Activated B cell treated with CpG ODN at 0.5 μM for 24 hours (primary cell): ENCODE measurements around the gene CGB7. TPM values are rescaled to one million over a fixed set of nuclear protein-coding genes. Genes with fewer than 3 reads are reported as not detected.
A peak's percentile ranks its signal among the peaks of the same experiment; 100 is the strongest.
"Not testable (repeated sequence)": the region's sequence is repeated elsewhere in the genome, so short reads cannot be mapped to it uniquely, and the experiment has no call there.

ENCODE experiments used
- ATAC-seq: fragments of 200-7000 bp; cut with Tn5 transposase; one replicate; pipeline ENCODE4 v1.10.0; 2021; ENCODE audit warnings: low read depth, mild to moderate bottlenecking, moderate library complexity
- CTCF ChIA-PET: fragments of 350-600 bp; sonication (Branson Sonifier 250); formaldehyde crosslinking; loops from one replicate; lab custom pipeline; 2021; ENCODE audit warnings: antibody characterized with exemption; lab: Charles Lee
- POLR2A ChIA-PET: fragments of 350-600 bp; sonication (Branson Sonifier 250); formaldehyde crosslinking; loops from one replicate; lab custom pipeline; 2021; ENCODE audit warnings: antibody characterized with exemption; lab: Charles Lee
- DNase-seq: peaks from one replicate; pipeline ENCODE4 v3.0.0; 2022
- H3K27ac Mint-ChIP-seq: one replicate; pipeline ENCODE4 v1.8.0; 2020; ENCODE audit warnings: mixed read lengths
- H3K27me3 Mint-ChIP-seq: one replicate; pipeline ENCODE4 v1.8.0; 2021; ENCODE audit warnings: mixed read lengths
- H3K36me3 Mint-ChIP-seq: one replicate; pipeline ENCODE4 v1.8.0; 2021; ENCODE audit warnings: low read depth, mixed read lengths
- H3K4me1 Mint-ChIP-seq: one replicate; pipeline ENCODE4 v1.8.0; 2021; ENCODE audit warnings: mixed read lengths
- H3K4me3 Mint-ChIP-seq: one replicate; pipeline ENCODE4 v1.8.0; 2020; ENCODE audit warnings: mild to moderate bottlenecking, mixed read lengths
- H3K9me3 Mint-ChIP-seq: one replicate; pipeline ENCODE4 v1.8.0; 2020; ENCODE audit warnings: mixed read lengths
- intact Hi-C: fragments of 100-400 bp; cut with micrococcal nuclease; formaldehyde crosslinking; loops from one replicate; pipeline ENCODE4 v1.15.1; 2024
- total RNA-seq: library from RNA; stranded (reverse); gene quantifications from 2 replicates; pipeline ENCODE4 v1.2.3, GENCODE V29; 2022

CGB7 gene
- total RNA-seq, 1 donor from 2014 or later, result not detected

- H3K4me3 Mint-ChIP-seq, ATAC-seq, H3K27ac Mint-ChIP-seq, H3K4me1 Mint-ChIP-seq, intact Hi-C loops, POLR2A ChIA-PET, H3K27me3 Mint-ChIP-seq, DNase-seq, H3K36me3 Mint-ChIP-seq, H3K9me3 Mint-ChIP-seq: not testable (repeated sequence)
- CTCF ChIA-PET, result interaction anchor here (0.6 kb wide), 1 partner anchor 36 kb away, joined by 3 read pairs; no protein-coding TSS in a partner anchor
Measured at GRCh38 chr19:49038111-49038510, 19.4 kb downstream of the CGB7 start.

GRCh38 chr19:49036815-49037214, 20.7 kb downstream of the CGB7 start, which contains the start of gene CGB1:
Gene CGB1 (minus strand): TSS chr19:49036895. CDS start chr19:49036711, 184 bp downstream.
- ATAC-seq, H3K27me3 Mint-ChIP-seq, H3K4me3 Mint-ChIP-seq, intact Hi-C loops, DNase-seq, H3K36me3 Mint-ChIP-seq, CTCF ChIA-PET, H3K9me3 Mint-ChIP-seq, H3K4me1 Mint-ChIP-seq, POLR2A ChIA-PET, H3K27ac Mint-ChIP-seq: not testable (repeated sequence)

- H3K27ac Mint-ChIP-seq, H3K36me3 Mint-ChIP-seq, CTCF ChIA-PET, POLR2A ChIA-PET, H3K4me3 Mint-ChIP-seq, intact Hi-C loops, H3K4me1 Mint-ChIP-seq, H3K9me3 Mint-ChIP-seq, DNase-seq, H3K27me3 Mint-ChIP-seq: not testable (repeated sequence)
- ATAC-seq, result peak; percentile 25
Measured at GRCh38 chr19:49031642-49032301, 25.8 kb downstream of the CGB7 start, which contains the start of gene CGB2. Gene CGB2 (plus strand): TSS chr19:49031890. CDS start chr19:49032096, 206 bp downstream.

GRCh38 chr19:49030323-49030722, 27.2 kb downstream of the CGB7 start:
- H3K4me1 Mint-ChIP-seq, intact Hi-C loops, H3K27ac Mint-ChIP-seq, H3K36me3 Mint-ChIP-seq, H3K4me3 Mint-ChIP-seq, DNase-seq, H3K27me3 Mint-ChIP-seq, CTCF ChIA-PET, H3K9me3 Mint-ChIP-seq, ATAC-seq, POLR2A ChIA-PET: not testable (repeated sequence)

- H3K27ac Mint-ChIP-seq, result not testable (repeated sequence)
Measured at GRCh38 chr19:49029749-49030148, 27.8 kb downstream of the CGB7 start.

GRCh38 chr19:49028686-49029085, 28.9 kb downstream of the CGB7 start:
- POLR2A ChIA-PET, H3K4me3 Mint-ChIP-seq, H3K27ac Mint-ChIP-seq, DNase-seq, H3K27me3 Mint-ChIP-seq, intact Hi-C loops, CTCF ChIA-PET, H3K4me1 Mint-ChIP-seq, H3K36me3 Mint-ChIP-seq, H3K9me3 Mint-ChIP-seq, ATAC-seq: not testable (repeated sequence)

More at GRCh38 chr19:49029749-49030148, 27.8 kb downstream of the CGB7 start:
- H3K4me3 Mint-ChIP-seq, H3K27me3 Mint-ChIP-seq, H3K36me3 Mint-ChIP-seq, intact Hi-C loops, CTCF ChIA-PET, ATAC-seq, DNase-seq, POLR2A ChIA-PET, H3K9me3 Mint-ChIP-seq, H3K4me1 Mint-ChIP-seq: not testable (repeated sequence)

- POLR2A ChIA-PET, H3K36me3 Mint-ChIP-seq, intact Hi-C loops, DNase-seq, H3K27ac Mint-ChIP-seq, CTCF ChIA-PET, H3K4me1 Mint-ChIP-seq, H3K27me3 Mint-ChIP-seq, H3K9me3 Mint-ChIP-seq, H3K4me3 Mint-ChIP-seq, ATAC-seq: not testable (repeated sequence)
Measured at GRCh38 chr19:49025599-49025998, 31.9 kb downstream of the CGB7 start.

- H3K36me3 Mint-ChIP-seq, result not testable (repeated sequence)
Measured at GRCh38 chr19:49025088-49025487, 32.5 kb downstream of the CGB7 start.

GRCh38 chr19:49024233-49024632, 33.3 kb downstream of the CGB7 start, which contains the start of gene CGB3:
Gene CGB3 (minus strand): TSS chr19:49024333. CDS start chr19:49023971, 362 bp downstream.
- H3K9me3 Mint-ChIP-seq, H3K36me3 Mint-ChIP-seq, H3K27ac Mint-ChIP-seq, CTCF ChIA-PET, H3K27me3 Mint-ChIP-seq, intact Hi-C loops, H3K4me3 Mint-ChIP-seq, POLR2A ChIA-PET, DNase-seq, ATAC-seq: not testable (repeated sequence)
- peaks cover 19% of the 10 kb centered on the region for H3K4me1 Mint-ChIP-seq

More at GRCh38 chr19:49025088-49025487, 32.5 kb downstream of the CGB7 start:
- intact Hi-C loops, H3K9me3 Mint-ChIP-seq, CTCF ChIA-PET, H3K4me3 Mint-ChIP-seq, ATAC-seq, DNase-seq, H3K27ac Mint-ChIP-seq, POLR2A ChIA-PET, H3K27me3 Mint-ChIP-seq: not testable (repeated sequence)
- peaks cover 14% of the 10 kb centered on the region for H3K4me1 Mint-ChIP-seq
